HG03439 (cell line): ENCODE data around the gene NEGR1.

Experiments
- ATAC-seq: cut with Tn5 transposase; IDR thresholded peaks from one replicate; pipeline ENCODE4 v1.9.1; 2021; ENCODE audit warnings: mild to moderate bottlenecking, moderate library complexity; ENCODE audit not compliant: unreplicated experiment

Gene NEGR1

DNA sequence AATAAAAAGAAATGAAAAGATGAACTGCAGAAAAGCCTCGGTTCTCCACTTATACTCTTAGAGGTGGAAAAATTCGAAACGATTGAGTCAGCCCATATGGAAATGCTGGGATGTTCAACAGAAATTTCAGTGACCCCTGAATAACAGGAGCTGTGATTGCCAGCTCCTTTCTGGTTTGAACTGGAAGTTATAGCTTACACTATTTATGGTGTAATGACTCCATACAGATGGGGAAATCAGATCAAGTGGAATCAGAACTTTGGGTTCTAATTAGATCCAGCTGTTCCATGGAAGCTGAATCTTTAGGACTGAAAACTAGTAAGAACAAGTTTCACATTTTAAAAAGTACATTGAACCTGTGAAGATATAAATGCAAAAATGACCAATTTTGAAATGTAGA is 632.2 kb downstream of the NEGR1 start:
- no peak for ATAC-seq

DNA sequence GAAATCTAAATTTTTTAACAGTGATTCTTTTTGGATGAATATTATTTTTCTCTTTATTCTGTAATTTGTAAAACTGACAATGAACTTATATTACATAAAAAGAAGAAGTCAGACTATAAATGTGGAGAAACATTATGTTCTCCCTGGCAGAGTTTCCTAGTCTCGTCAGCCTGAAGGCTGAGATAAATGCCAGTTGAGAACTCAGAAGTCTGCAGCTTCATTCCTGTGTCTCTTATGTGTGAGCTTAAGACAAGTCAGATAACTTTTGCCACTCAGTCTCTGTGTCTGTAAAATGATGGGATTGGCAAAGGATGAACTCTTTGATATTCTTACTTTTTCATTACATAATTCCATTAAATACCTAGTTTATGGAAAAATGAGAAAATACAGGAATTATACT is 632.7 kb downstream of the NEGR1 start:
- no peak for ATAC-seq

DNA sequence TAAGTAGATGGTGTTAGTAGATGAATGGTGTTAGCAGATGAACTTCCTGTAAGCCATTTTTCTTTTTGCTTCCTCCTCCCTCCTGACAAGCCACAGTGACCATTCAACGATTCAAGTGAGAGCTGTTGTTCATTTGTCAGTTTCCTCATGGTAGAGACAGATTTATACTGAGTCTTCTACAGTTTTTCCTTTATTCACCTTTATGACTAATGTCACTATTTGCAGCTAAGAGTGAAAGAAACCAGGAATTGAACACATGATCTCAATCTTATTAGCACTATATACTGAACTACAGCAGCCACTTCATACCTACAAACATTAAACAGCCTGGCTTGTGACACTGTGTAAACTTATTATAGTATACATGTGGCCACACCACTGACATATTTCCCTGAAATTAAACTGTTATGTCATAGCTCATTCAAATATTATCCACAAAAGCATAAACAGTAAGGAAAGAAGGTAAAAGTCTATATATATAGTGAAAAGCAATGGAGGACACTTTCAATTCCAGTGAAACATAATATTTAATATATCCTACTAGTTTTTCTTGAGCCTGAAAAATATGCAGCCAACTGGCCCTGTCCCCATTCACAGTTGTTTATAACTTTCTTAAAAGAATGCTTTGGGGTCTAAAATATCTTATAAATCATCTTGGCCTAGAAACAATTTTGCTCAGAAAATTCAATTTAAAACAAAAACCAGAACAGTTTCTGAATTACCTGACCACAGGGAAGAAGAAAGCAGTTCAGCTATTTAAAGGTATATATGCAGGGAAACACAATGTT is 634.6 kb downstream of the NEGR1 start:
- ATAC-seq, result no peak

DNA sequence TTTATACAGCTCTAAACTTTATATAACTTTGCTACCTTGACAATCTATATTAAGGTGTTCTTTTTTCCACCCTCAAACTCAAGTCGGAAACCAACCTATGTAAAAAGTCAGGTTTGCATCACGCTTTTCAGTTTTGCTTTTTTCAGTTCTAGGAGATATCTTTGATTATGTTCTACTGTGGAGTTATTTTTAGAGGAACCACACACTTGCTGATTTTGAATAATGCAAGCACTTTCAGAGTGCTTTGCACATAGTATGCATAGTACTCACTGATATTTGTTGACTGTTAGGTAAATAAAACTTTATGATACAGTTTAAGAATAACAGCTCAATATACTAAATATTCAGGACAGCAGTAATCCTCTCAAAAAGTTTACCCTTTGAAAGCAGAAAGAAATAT is 637.3 kb downstream of the NEGR1 start:
- no peak for ATAC-seq

DNA sequence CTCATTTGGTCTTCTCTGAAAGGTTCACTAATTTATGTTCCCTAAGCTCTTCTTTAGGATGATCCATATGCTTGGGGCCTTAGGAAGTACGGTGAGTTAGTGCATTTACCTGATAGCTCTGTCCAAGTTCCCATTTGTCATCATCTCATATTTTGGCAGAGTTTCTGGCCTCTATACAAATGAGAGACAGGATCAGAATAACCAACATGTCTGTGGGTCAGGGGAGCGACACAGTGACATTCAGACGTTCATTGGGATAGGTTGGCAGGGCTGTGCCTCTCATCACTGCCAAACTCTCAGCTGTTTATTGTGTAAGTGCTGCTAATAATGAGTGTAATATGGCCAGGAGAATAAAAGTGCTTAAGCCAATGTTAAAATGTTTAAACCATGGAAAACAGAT is 640.4 kb downstream of the NEGR1 start:
- no peak for ATAC-seq

DNA sequence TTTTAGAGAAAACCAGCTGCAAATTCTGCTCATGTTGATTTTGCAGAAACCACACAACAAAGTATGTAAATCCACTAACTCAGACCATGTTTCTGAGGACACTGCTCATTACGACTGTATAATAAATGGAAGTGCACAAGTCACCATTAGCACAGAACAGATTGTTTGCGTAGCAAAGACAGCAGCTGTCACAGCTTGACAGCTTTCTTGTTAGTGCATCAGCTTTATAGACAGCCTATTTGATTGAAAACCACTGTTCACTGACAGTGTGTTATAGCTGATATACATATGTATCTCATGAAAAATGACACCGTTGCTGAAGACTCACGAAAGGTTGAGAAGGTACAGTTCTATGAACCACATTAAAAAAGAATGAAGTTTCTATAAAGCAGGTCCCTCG is 641.3 kb downstream of the NEGR1 start:
- ATAC-seq, result no peak

DNA sequence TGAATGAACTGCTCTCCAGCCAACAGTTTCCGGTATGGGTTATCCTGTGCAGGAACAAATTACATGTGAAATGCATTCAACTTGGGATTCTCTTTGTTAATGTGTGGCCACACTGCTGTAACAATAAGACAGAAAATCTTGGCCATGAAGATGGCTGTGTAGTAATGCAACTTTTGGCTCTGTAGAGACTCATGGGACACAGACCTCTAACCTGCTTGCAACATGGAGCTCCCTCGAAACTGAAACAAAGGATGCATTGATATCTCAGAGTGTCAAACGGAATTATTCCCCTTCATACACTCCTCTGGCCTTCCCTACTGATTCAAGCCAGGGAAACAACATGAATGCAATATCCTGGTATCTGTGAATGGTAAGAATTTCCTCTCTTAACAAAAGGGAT is 642.2 kb downstream of the NEGR1 start:
- ATAC-seq, result no peak

DNA sequence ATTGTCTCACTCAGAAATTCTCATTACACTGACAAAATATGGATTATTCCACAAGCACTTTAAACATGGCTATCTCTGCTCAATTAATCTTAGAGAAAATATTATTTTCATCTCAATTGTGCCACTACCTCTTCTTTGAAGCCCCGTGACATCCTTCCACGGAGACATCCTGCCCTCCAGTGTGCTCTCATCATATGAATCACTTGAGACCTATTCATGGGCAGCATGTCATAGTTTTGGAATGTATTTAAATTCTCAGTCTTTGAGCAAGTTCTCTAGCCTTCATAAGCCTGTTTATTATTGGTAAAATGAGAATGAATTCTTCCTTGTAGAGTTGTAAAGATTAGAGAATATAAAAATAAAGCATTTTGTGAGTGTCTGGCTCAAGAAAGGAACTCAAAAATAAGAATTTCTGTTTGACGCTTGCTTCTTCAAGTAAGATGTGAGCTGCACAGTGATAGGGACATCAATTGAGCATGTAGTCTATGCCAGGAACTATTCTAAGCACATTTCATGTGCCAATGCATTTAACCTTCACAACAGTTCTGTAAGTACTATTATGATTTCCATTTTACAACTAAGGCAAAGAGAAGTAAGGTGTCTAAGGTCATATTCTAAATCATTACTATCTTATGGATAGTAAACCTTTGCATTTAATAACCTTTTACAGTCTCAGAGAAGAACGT is 644.1 kb downstream of the NEGR1 start:
- no peak for ATAC-seq

DNA sequence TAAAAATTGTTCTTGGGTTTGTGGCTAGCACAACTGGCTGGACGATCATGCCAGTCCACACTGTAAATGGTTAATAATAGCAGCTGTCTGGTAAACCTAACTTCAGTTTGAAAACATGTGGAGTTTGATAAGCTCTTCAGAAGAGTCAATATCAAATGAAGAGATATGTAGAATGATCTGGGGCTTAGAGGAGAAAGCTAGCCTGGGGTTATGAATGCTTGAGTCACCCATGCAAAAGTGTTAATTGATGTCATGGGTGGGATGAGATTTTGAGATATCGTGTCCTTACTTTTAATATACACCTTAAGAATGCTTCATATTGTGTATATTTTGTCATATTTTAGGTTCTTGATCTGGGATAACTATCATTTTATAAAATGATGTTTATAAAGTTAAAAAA is 646.8 kb downstream of the NEGR1 start:
- no peak for ATAC-seq

DNA sequence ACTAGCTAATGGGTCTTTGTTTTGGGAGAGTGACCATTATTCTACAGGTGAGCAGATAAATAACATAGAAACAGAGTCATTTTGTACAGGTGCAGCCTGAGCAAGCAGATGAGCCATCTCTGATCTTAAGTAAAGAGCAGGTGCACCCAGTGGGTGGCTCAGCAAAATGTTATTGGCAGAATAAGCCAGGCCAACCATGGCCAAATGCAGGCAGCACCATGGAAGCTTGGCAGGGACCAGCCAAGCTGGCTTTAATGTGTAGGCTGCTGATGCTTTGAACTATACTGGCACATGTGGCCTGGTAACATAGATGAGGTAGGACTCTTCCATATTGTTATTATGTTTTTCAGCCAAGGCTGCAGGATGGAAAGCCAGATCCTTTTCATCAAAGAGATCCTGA is 648.2 kb downstream of the NEGR1 start:
- ATAC-seq, result no peak

DNA sequence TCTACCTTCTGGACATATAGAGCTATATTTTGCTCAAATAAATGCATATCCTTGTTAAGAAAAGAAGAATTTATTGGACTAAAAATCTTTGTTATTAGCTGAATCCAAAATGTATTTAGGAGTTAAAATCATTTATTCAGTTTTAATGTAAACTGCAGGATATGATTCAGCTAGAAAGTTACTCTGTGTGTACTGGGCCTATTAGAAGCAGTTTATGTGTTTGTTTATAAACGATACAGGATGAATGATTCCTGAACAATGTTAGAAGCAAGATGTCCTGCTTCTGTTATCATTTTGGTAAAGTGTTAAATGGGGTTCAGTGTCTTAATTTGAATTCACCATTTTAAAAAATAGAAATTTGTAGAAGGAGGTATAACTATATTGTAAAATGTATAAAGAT is 652.3 kb downstream of the NEGR1 start:
- ATAC-seq, result no peak

DNA sequence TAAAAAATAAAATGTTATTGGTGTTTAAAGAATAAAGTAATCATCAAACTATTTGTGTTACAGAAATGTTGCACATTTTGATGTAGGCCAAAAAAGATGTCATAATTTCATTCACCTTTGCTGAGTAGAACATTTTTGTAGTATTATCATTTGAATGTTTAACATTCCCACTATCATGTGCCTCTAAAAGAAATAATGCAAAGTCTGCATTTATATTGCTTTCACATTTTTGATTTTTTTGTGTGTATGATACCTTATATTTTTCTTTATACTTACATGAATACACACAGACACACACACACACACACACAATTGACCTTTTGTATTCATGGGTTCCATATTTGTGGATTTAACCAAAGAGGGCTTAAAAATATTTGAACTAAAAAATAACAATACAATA is 657.3 kb downstream of the NEGR1 start:
- no peak for ATAC-seq

DNA sequence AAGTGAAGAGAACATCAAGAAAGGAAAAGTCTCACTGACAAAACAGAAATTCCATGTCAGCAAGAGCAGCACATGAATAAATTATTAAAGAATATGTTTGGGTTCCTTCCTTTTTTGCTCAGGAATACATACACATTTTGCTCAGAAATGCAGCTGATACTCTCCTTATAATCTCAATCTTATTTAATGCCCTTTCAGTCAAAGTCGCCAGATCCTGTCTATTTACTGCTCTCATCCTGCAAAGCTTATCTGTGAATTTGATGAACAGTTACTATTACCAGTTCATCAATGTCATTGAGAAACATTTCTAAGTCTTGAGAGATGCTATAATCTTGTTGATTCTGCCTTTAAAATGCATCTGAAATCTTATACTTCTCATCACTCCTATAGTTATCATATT is 658.5 kb downstream of the NEGR1 start:
- no peak for ATAC-seq

DNA sequence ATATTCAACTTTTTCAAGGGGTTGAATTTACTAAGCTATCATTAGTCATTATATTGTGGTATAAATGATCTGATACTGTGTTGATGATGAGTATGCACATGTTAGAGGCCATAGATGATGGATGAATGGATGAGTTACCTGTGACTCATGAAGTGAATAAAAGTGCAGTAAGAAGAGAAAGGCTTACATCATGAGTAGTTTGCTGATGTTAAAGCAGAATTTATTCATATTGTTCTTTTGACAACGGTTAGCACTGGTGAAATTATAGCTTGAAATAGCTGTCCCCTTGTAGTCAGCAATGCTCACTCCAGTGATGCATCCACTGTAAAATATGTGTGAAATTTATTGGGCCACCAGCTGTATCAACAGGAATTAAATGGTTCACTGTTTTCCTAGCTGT is 660.6 kb downstream of the NEGR1 start:
- no peak for ATAC-seq

DNA sequence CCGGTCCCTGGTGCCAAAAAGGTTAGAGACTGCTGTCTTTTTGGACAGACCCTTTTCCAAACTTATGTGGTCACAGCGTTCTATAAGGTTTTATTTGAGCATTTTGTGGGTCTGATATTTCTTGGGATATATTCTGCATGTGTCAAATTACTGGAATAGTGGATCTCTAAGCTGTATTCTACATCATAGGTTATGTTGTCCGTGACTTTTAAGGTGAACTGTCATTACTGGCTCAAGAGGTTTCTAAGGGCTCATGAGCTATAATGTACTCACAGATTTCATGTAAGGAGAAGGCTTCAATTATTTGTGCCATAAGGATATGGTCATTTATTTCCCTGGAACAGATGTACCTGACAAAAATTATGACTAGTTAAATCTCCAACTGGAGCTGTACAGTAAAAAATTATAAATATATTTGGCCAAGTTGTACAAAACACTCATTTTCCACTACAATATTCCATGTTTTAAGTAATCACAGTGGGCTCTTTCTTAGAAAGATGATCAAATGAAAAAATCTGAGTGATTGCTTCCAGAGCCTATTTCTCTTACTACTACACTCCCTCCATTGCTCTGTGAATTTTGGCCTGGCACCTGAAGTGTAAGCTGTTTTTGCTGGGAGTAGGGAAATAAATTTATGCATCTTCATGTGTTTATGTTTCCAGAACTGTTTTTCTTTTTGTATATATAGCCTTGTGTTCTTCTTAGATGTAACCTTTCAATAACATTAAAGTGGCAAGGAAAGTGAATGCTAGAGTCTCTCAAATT is 663.4 kb downstream of the NEGR1 start:
- ATAC-seq, result no peak

DNA sequence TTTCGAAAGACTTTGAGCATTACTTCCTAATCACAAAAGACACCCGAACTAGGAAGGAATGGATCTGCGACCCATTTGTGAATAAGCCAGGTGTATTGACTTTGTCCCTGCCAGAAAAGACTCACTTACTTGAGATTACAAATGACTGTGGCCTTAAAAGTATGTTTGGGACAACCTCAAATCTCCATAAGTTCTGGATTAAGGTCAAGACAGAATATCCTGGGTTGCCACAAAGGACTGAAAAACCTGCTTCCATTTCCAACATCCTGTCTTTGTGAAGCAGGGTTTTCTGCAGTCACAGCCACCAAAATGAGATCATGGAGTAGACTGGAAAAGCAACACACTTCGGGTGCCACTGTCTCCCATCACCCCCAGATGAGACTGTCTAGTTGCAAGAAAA is 664.1 kb downstream of the NEGR1 start:
- ATAC-seq, result no peak

DNA sequence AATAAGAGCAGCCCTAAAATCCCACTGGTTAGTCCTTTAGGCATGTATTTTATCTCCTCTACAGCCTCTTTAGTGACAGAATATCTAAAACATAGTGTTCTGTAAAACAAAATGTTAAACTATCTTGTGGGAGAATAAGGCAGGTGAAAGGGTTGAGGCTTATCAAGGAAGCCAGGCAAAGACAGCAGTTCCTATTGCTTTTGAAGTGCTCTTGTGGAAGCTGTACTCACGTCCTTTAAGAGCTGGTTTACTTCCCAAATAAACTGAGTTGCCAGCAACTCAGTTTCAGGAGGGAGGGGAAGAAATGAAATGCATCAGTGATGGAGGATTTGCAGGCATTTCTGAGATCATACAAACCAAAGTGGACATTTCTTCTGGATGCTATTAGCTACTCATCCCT is 671.9 kb downstream of the NEGR1 start:
- ATAC-seq, result no peak

DNA sequence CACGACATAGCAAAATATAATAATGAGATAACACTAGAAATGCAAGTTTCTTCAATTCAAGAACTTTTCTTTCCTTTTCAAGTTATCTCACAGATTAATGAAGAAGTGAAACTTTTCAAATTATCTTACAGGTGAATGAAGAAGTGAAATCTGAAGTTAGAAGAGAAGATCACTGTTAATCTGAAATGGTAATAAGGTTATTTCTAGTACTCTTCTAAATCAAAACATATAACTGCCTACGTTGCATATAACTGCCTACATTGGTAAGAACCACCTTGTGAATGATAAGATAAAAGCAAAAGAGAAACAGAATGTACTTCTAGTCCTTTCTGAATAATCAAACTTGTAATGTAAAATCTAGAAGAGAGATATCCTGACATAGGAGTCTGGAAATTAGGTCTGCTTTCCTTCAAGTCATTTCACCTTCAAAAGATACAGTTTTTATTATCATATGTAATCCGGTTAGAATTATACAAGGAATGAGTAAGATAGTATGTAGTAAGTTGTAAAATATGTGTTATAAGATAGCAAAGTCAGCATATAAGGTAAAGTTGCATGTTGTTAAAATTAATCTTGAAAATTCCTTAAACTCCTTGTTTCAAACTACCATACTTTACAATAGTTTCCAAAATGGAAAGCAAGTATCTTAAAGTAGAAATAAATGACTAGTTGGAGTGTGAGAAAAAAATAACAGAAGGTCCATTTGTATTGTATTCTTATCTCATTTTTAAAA is 679.1 kb downstream of the NEGR1 start:
- no peak for ATAC-seq

DNA sequence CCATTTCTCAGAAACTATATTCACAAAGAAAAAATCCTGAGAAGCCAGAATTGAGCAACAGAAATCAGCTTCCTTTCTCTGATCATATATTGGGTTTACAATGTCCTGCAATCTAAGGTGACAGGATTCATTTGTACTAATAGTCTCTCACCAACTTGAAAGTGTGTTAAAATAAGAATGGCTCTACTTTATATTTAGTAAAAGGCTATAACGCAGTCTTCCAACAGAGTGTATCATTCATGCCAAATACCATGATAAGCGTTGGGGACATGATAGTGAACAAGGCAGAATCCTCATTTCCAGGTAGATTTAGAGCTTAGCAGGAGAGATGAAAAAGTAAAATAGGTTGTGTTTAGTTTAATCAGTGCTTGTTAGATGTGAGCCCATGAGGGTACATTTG is 682.3 kb downstream of the NEGR1 start:
- ATAC-seq, result no peak

DNA sequence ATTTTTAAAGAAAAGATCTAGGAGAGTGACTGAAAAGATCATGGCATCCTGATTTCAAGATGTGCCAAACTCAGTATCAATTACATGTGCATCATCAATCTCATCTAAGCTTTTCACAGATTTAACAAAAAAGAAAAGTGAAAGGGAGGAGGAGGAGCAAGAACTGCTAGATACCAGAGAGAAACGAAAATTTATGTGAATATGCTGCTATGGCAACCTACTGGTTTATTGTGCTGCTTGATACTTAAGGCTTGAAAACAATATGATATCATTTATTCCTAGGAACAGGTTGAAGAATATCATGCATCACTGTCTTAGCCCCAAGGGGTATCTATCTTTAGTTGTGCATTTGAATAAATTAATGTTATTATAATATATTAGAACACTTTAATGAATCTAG is 683.0 kb downstream of the NEGR1 start:
- no peak for ATAC-seq

DNA sequence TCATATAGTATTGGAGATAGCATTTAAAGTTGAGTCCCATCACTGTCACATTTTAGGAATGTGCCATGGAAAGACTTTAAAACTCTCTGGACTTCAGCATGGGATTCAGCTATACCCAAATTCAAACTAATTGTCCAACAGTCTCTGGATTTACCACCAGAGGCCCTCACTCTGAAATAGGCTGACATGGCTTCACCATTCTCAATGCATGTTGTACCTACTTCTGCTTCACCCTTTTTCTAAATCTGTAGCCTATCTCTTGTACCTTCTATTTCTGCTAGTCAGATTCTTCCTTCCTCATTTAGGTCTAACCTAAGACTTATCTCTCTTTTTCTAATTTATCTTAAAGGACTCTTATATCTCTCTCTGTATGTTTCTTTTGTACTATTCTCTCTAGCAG is 688.8 kb downstream of the NEGR1 start:
- no peak for ATAC-seq
